Trophoblast cell (in vitro differentiated cells and primary cell): ENCODE results near the gene CIC.

Source experiments
- DNase-seq, 2 donors: peaks; one replicate each; pipeline ENCODE4 v3.0.0-alpha.2; 2016
- H2AFZ ChIP-seq: 2 replicates; pipeline ENCODE4 v1.6.1; 2013; ENCODE audit warnings: low read length, moderate library complexity, mild to moderate bottlenecking; ENCODE audit not compliant: insufficient read depth, poor library complexity
- H2AK5ac ChIP-seq: 2 replicates; pipeline ENCODE4 v1.6.1; 2013; ENCODE audit warnings: mild to moderate bottlenecking, low read length
- H2BK120ac ChIP-seq: 2 replicates; pipeline ENCODE4 v1.6.1; 2013; ENCODE audit warnings: low read length, mild to moderate bottlenecking, moderate library complexity; ENCODE audit not compliant: insufficient read depth, poor library complexity
- H2BK12ac ChIP-seq: 2 replicates; pipeline ENCODE4 v1.6.1; 2013; ENCODE audit warnings: mild to moderate bottlenecking, low read length, moderate library complexity
- H2BK5ac ChIP-seq: 2 replicates; pipeline ENCODE4 v1.6.1; 2013; ENCODE audit warnings: low read length, low read depth, moderate library complexity, mild to moderate bottlenecking; ENCODE audit not compliant: poor library complexity
- H3K14ac ChIP-seq: 2 replicates; pipeline ENCODE4 v1.6.1; 2013; ENCODE audit warnings: mild to moderate bottlenecking, low read length
- H3K18ac ChIP-seq: 2 replicates; pipeline ENCODE4 v1.6.1; 2013; ENCODE audit warnings: mild to moderate bottlenecking, low read length
- H3K23ac ChIP-seq: 2 replicates; pipeline ENCODE4 v1.6.1; 2013; ENCODE audit warnings: low read length
- H3K27ac ChIP-seq: 2 replicates; pipeline ENCODE4 v1.5.1; 2013; ENCODE audit warnings: low read depth, mild to moderate bottlenecking, inconsistent platforms, low read length, moderate library complexity
- H3K27me3 ChIP-seq: 2 replicates; pipeline ENCODE4 v1.6.1; 2013; ENCODE audit warnings: inconsistent platforms, mild to moderate bottlenecking, low read length, moderate library complexity; ENCODE audit not compliant: insufficient read depth
- H3K36me3 ChIP-seq, 2 experiments: 1 replicate in 1 of 2; 2 replicates in 1 of 2; pipeline ENCODE4 v1.6.1; 2013; ENCODE audit warnings: low read length in 2 of 2, mild to moderate bottlenecking in 2 of 2, moderate library complexity in 1 of 2; ENCODE audit not compliant: insufficient read depth in 2 of 2, control insufficient read depth in 1 of 2
- H3K4ac ChIP-seq: 2 replicates; pipeline ENCODE4 v1.6.1; 2013; ENCODE audit warnings: low read depth, mild to moderate bottlenecking, low read length, moderate library complexity
- H3K4me1 ChIP-seq, 2 experiments: 1 replicate in 1 of 2; 2 replicates in 1 of 2; pipeline ENCODE4 v1.6.1; 2013; ENCODE audit warnings: low read length in 2 of 2, mild to moderate bottlenecking in 2 of 2, moderate library complexity in 1 of 2; ENCODE audit not compliant: insufficient read depth in 2 of 2, control insufficient read depth in 1 of 2
- H3K4me2 ChIP-seq: 2 replicates; pipeline ENCODE4 v1.6.1; 2013; ENCODE audit warnings: inconsistent platforms, mild to moderate bottlenecking, low read length, moderate library complexity
- H3K4me3 ChIP-seq: 2 replicates; pipeline ENCODE4 v1.5.1; 2013; ENCODE audit warnings: mild to moderate bottlenecking, low read depth, low read length, inconsistent platforms
- H3K79me1 ChIP-seq: one replicate; pipeline ENCODE4 v1.6.1; 2013; ENCODE audit warnings: low read length
- H3K79me2 ChIP-seq: 2 replicates; pipeline ENCODE4 v1.6.1; 2013; ENCODE audit warnings: low read length, mild to moderate bottlenecking; ENCODE audit not compliant: control insufficient read depth, insufficient read depth, poor library complexity
- H3K9ac ChIP-seq: 2 replicates; pipeline ENCODE4 v1.6.1; 2013; ENCODE audit warnings: mild to moderate bottlenecking, low read length
- H3K9me3 ChIP-seq: 2 replicates; pipeline ENCODE4 v1.6.1; 2013; ENCODE audit warnings: low read depth, mild to moderate bottlenecking, control low read depth, inconsistent platforms, low read length; ENCODE audit not compliant: insufficient read depth
- H4K12ac ChIP-seq: 2 replicates; pipeline ENCODE4 v1.6.1; 2013; ENCODE audit warnings: low read depth, mild to moderate bottlenecking, low read length, moderate library complexity
- H4K8ac ChIP-seq: 2 replicates; pipeline ENCODE4 v1.6.1; 2013; ENCODE audit warnings: low read depth, mild to moderate bottlenecking, low read length, moderate library complexity
- H4K91ac ChIP-seq: one replicate; pipeline ENCODE4 v1.6.1; 2013; ENCODE audit warnings: low read depth, mild to moderate bottlenecking, low read length, moderate library complexity
- WGBS: extraction: QIAGEN DNeasy Blood & Tissue Kit; methylation state at CpG from one replicate; pipeline ENCODE4 v1.1.7; 2013; ENCODE audit warnings: missing lambda C conversion rate; ENCODE audit not compliant: insufficient read length, insufficient coverage; ENCODE audit errors: extremely low coverage; 5-methylcytosine and 5-hydroxymethylcytosine counted together

Gene CIC

DNA sequence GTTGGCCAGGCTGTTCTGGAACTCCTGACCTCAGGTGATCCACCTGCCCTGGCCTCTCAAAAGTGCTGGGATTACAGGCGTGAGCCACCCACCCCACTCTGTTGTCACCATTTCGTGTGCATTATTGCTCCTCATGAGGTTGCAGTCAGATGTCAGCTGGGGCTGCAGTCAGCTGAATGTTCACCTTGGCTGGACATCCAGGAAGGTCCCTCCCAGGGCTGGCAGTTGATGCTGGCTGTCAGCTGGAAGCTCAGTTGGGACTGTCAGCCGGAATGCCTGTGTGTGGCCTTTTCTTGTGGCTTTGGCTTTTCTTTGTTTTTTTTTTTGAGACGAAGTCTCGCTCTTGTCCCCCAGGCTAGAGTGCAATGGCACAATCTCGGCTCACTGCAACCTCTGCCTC is 63.0 kb downstream of the CIC start:
- Histone ChIP-seq H2BK12ac (no peak overlapping the region), H3K27me3 (no peaks in the 10 kb centered on the region), H3K79me2 (no peaks in the 10 kb centered on the region), H2AFZ (no peak overlapping the region), H3K14ac (no peak overlapping the region), H3K36me3 (peaks cover 16 to 17% of the 10 kb centered on the region in 2 experiments), H3K4ac (no peak overlapping the region), H3K27ac (no peak overlapping the region), H3K4me2 (no peak overlapping the region), H3K9ac (no peak overlapping the region), H4K91ac (no peak overlapping the region), H3K4me1 (no peaks in the 10 kb centered on the region), H3K4me3 (no peak overlapping the region), H2AK5ac (no peak overlapping the region), H3K9me3 (no peaks in the 10 kb centered on the region), H2BK5ac (no peak overlapping the region), H4K12ac (no peak overlapping the region), H4K8ac (no peak overlapping the region), H3K79me1 (no peaks in the 10 kb centered on the region), H2BK120ac (no peak overlapping the region), H3K18ac (no peak overlapping the region), H3K23ac (no peak overlapping the region)
- no CpG with 5 or more reads among the region's 6 CpGs for WGBS
- DNase-seq = no peak

- WGBS = no CpG with 5 or more reads among the region's 3 CpGs
- no peak overlapping the region for H4K91ac ChIP-seq
- H3K27ac ChIP-seq = no peak overlapping the region
- no peaks in the 10 kb centered on the region for H3K27me3 ChIP-seq
- no peak overlapping the region for H3K9ac ChIP-seq
- H3K79me1 ChIP-seq = no peaks in the 10 kb centered on the region
- H4K8ac ChIP-seq = no peak overlapping the region
- H2BK120ac ChIP-seq = no peak overlapping the region
- no peak overlapping the region for H3K14ac ChIP-seq
- H2AFZ ChIP-seq = no peak overlapping the region
- H2BK5ac ChIP-seq = no peak overlapping the region
- H3K4me1 ChIP-seq = no peaks in the 10 kb centered on the region
- H3K36me3 ChIP-seq = peaks cover 18 to 19% of the 10 kb centered on the region in 2 experiments
- no peak overlapping the region for H3K4me2 ChIP-seq
- H3K79me2 ChIP-seq = no peaks in the 10 kb centered on the region
- no peak overlapping the region for H3K4ac ChIP-seq
- H3K23ac ChIP-seq = no peak overlapping the region
- no peak overlapping the region for H2AK5ac ChIP-seq
- no peak overlapping the region for H4K12ac ChIP-seq
- H2BK12ac ChIP-seq = no peak overlapping the region
- DNase-seq = no peak
- H3K9me3 ChIP-seq = no peaks in the 10 kb centered on the region
- H3K4me3 ChIP-seq = no peak overlapping the region
- H3K18ac ChIP-seq = no peak overlapping the region
These were observed 64.0 kb downstream of the CIC start for GRCh38 chr19:42333018-42333417.

DNA sequence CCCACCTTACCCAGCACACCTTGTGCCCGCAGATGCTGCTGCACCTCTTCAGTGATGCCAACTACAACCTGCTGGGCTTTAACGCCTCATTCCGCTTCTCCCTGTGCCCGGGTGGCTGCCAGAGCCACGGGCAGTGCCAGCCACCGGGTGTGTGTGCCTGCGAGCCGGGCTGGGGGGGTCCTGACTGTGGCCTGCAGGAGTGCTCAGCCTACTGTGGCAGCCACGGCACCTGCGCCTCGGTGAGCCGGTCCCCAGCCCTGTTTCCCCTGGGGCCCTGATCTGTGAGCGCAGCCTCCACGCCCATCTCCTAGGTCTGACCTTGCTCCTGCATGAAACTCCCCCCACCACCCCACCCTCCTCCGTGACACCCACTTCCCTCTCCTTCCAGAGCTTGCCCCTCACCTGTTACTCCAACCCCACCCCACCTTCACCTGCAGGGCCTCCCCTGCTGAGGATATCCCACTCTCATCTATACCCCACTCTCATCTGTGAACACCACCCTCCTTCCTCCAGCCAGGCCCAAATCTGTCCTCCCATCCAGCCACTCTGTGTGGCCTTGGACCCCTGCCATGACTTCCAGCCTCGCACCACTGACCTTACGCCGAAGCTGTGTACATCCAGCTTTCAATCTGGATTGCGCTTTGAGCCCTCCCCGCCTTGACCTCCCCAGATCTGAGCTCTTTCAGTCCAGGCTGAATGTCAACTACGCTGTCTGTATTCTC is 65.1 kb downstream of the CIC start:
- no peak overlapping the region for H3K14ac ChIP-seq
- no peaks in the 10 kb centered on the region for H3K79me1 ChIP-seq
- H3K27me3 ChIP-seq = no peaks in the 10 kb centered on the region
- H2BK5ac ChIP-seq = no peak overlapping the region
- no peak overlapping the region for H3K4ac ChIP-seq
- no peak overlapping the region for H2AFZ ChIP-seq
- H4K91ac ChIP-seq = no peak overlapping the region
- no peak overlapping the region for H2BK120ac ChIP-seq
- no peak overlapping the region for H4K12ac ChIP-seq
- H3K36me3 ChIP-seq = peaks cover 18 to 19% of the 10 kb centered on the region in 2 experiments
- no peak overlapping the region for H4K8ac ChIP-seq
- no peak overlapping the region for H2AK5ac ChIP-seq
- no peak overlapping the region for H3K18ac ChIP-seq
- no peak overlapping the region for H3K27ac ChIP-seq
- no peak overlapping the region for H3K9ac ChIP-seq
- no peaks in the 10 kb centered on the region for H3K79me2 ChIP-seq
- H3K9me3 ChIP-seq = no peaks in the 10 kb centered on the region
- no CpG with 5 or more reads among the region's 21 CpGs for WGBS
- H3K23ac ChIP-seq = no peak overlapping the region
- no peak overlapping the region for H3K4me3 ChIP-seq
- no peak overlapping the region for H2BK12ac ChIP-seq
- no peak overlapping the region for H3K4me2 ChIP-seq
- no peak for DNase-seq
- no peaks in the 10 kb centered on the region for H3K4me1 ChIP-seq

- no peak for DNase-seq
- Histone ChIP-seq H3K27ac (no peak overlapping the region), H2BK12ac (no peak overlapping the region), H3K36me3 (peaks cover 18 to 19% of the 10 kb centered on the region in 2 experiments), H2BK5ac (no peak overlapping the region), H3K4me3 (no peak overlapping the region), H3K27me3 (no peaks in the 10 kb centered on the region), H3K4ac (no peak overlapping the region), H3K9me3 (no peaks in the 10 kb centered on the region), H2AFZ (no peak overlapping the region), H3K4me1 (no peaks in the 10 kb centered on the region), H3K18ac (no peak overlapping the region), H4K12ac (no peak overlapping the region), H4K91ac (no peak overlapping the region), H3K79me1 (no peaks in the 10 kb centered on the region), H2BK120ac (no peak overlapping the region), H3K4me2 (no peak overlapping the region), H3K79me2 (no peaks in the 10 kb centered on the region), H2AK5ac (no peak overlapping the region), H3K23ac (no peak overlapping the region), H3K9ac (no peak overlapping the region), H3K14ac (no peak overlapping the region), H4K8ac (no peak overlapping the region)
- WGBS = no CpG with 5 or more reads among the region's 13 CpGs
These were observed 65.8 kb downstream of the CIC start for GRCh38 chr19:42334697-42335373.
